Measurements from ENCODE around the gene MAP3K6.
"Not testable (repeated sequence)": the region's sequence is repeated elsewhere in the genome, so short reads cannot be mapped to it uniquely, and the experiment has no call there.

DNA sequence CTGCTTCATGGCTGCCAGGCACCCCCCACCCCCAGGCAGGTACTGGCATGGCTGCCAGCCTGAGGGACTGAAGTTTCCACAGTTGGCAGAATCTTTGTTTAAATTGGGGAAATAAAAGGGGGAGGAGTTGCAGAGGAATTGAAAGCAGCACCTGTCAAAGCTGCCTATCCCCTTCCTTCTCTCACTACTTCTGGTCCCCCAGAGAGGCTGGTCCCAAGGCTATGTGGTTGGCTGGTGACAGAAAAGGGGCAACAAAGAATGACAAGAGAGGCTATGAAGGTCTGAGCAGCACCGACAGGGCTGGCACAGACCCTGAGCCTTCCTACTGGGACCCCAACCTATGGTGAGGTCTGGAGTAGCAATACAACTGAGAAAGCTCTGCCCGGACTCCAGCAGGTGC, 40.0 kb upstream of the MAP3K6 start:
- TF ChIP-seq, protein P1, sequence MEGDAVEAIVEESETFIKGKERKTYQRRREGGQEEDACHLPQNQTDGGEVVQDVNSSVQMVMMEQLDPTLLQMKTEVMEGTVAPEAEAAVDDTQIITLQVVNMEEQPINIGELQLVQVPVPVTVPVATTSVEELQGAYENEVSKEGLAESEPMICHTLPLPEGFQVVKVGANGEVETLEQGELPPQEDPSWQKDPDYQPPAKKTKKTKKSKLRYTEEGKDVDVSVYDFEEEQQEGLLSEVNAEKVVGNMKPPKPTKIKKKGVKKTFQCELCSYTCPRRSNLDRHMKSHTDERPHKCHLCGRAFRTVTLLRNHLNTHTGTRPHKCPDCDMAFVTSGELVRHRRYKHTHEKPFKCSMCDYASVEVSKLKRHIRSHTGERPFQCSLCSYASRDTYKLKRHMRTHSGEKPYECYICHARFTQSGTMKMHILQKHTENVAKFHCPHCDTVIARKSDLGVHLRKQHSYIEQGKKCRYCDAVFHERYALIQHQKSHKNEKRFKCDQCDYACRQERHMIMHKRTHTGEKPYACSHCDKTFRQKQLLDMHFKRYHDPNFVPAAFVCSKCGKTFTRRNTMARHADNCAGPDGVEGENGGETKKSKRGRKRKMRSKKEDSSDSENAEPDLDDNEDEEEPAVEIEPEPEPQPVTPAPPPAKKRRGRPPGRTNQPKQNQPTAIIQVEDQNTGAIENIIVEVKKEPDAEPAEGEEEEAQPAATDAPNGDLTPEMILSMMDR (IDR thresholded peaks at IDR 0.05) = not testable (repeated sequence)
- TF ChIP-seq POLR2A (IDR thresholded peaks at IDR 0.05) = not testable (repeated sequence)
